Colonic mucosa (tissue), 4 donors: ENCODE results near the gene CCSER1. TPM values are rescaled to one million over a fixed set of nuclear protein-coding genes. Genes with fewer than 3 reads are reported as not detected.

Source experiments
- DNase-seq: peaks from one replicate; pipeline ENCODE4 v3.0.0-alpha.2; 2020
- H3K27ac ChIP-seq: fragments of 200-600 bp; one replicate; pipeline ENCODE4 v1.8.0; 2021
- H3K27me3 ChIP-seq: fragments of 200-600 bp; one replicate; pipeline ENCODE4 v1.8.0; 2021
- H3K36me3 ChIP-seq: fragments of 200-600 bp; one replicate; pipeline ENCODE4 v1.8.0; 2021
- H3K4me1 ChIP-seq: fragments of 200-600 bp; one replicate; pipeline ENCODE4 v1.8.0; 2021; ENCODE audit warnings: mild to moderate bottlenecking
- H3K4me3 ChIP-seq: fragments of 200-600 bp; one replicate; pipeline ENCODE4 v1.8.0; 2021
- H3K9ac ChIP-seq, 2 donors: one replicate each; pipeline ENCODE4 v1.7.0; 2013; ENCODE audit warnings: control low read depth in 2 of 2, low read depth in 2 of 2, low read length in 2 of 2
- H3K9me3 ChIP-seq: fragments of 200-600 bp; one replicate; pipeline ENCODE4 v1.8.0; 2021
- CTCF ChIP-seq: fragments of 200-600 bp; IDR thresholded peaks from one replicate; pipeline ENCODE4 v1.8.0; 2022; ENCODE audit warnings: antibody characterized with exemption, mild to moderate bottlenecking
- intact Hi-C: fragments of 100-400 bp; cut with DNase I; formaldehyde crosslinking; loops from one replicate; pipeline ENCODE4 v1.14.1; 2022
- total RNA-seq, 2 donors: library from RNA; stranded (reverse); fragmentation: NEBNext Ultra II Directional in 1 of 2; extraction: Animal tissue kit (Norgen Biotek cat#: 25700) in 1 of 2; gene quantifications; one replicate each; pipeline ENCODE4 v1.2.1, GENCODE V29; 2021
- donor health status: healthy.
- donor health status: DM: no; HTN: no; CAD: no.
- donor health status: DM: no; HTN: no; CAD: no.

Gene CCSER1
- total RNA-seq, 2 donors from 2014 or later, result 11.2 to 13.4 TPM

- no peak overlapping the region for H3K9ac ChIP-seq
- H3K36me3 ChIP-seq, result no peaks in the 10 kb centered on the region
- DNase-seq, result no peak
- no peak overlapping the region for H3K27ac ChIP-seq
- no peak overlapping the region for H3K4me3 ChIP-seq
- no peaks in the 10 kb centered on the region for H3K9me3 ChIP-seq
- peaks cover 2% of the 10 kb centered on the region for H3K4me1 ChIP-seq
- TF ChIP-seq CTCF, result no peak
- H3K27me3 ChIP-seq, result no peaks in the 10 kb centered on the region
- intact Hi-C loops, result no loop called here
Measured at GRCh38 chr4:90330546-90330945, 203.4 kb downstream of the CCSER1 start.

- TF ChIP-seq CTCF, result no peak
- Histone ChIP-seq H3K9ac (no peak overlapping the region), H3K27me3 (no peaks in the 10 kb centered on the region), H3K9me3 (no peaks in the 10 kb centered on the region), H3K4me3 (no peak overlapping the region), H3K27ac (no peak overlapping the region), H3K36me3 (no peaks in the 10 kb centered on the region), H3K4me1 (no peaks in the 10 kb centered on the region)
- intact Hi-C loops, result no loop called here
- DNase-seq, result no peak
Measured at GRCh38 chr4:90345549-90346215, 218.5 kb downstream of the CCSER1 start.

GRCh38 chr4:90349636-90350035, 222.4 kb downstream of the CCSER1 start:
- TF ChIP-seq CTCF, result no peak
- Histone ChIP-seq H3K9me3 (no peaks in the 10 kb centered on the region), H3K27ac (no peak overlapping the region), H3K36me3 (no peaks in the 10 kb centered on the region), H3K4me1 (no peaks in the 10 kb centered on the region), H3K27me3 (no peaks in the 10 kb centered on the region), H3K9ac (no peak overlapping the region), H3K4me3 (no peak overlapping the region)
- DNase-seq, result no peak
- intact Hi-C loops, result no loop called here

GRCh38 chr4:90357117-90357710, 230.0 kb downstream of the CCSER1 start:
- H3K9me3 ChIP-seq, result no peaks in the 10 kb centered on the region
- no peaks in the 10 kb centered on the region for H3K27me3 ChIP-seq
- no peak overlapping the region for H3K27ac ChIP-seq
- intact Hi-C loops, result no loop called here
- peak; percentile 21 for TF ChIP-seq CTCF
- no peak for DNase-seq
- no peak overlapping the region for H3K9ac ChIP-seq
- H3K4me1 ChIP-seq, result no peaks in the 10 kb centered on the region
- H3K36me3 ChIP-seq, result no peaks in the 10 kb centered on the region
- no peak overlapping the region for H3K4me3 ChIP-seq

- no peak for DNase-seq
- no peaks in the 10 kb centered on the region for H3K36me3 ChIP-seq
- no peak overlapping the region for H3K4me3 ChIP-seq
- H3K27ac ChIP-seq, result no peak overlapping the region
- no peak overlapping the region for H3K9ac ChIP-seq
- no peaks in the 10 kb centered on the region for H3K4me1 ChIP-seq
- no peaks in the 10 kb centered on the region for H3K27me3 ChIP-seq
- TF ChIP-seq CTCF, result no peak
- intact Hi-C loops, result no loop called here
- no peaks in the 10 kb centered on the region for H3K9me3 ChIP-seq
Measured at GRCh38 chr4:90375081-90375480, 247.9 kb downstream of the CCSER1 start.
